ENCODE data around the gene ECE2.
A peak's percentile ranks its signal among the peaks of the same experiment; 100 is the strongest.

The ECE2 gene

GRCh38 chr3:184272269-184272668 lies 3.6 kb upstream of the ECE2 start:
- no peak for DNase-seq

- no peak for DNase-seq
Measured at GRCh38 chr3:184275381-184275701, 481 bp upstream of the ECE2 start.

GRCh38 chr3:184277366-184277765 lies 1.5 kb downstream of the ECE2 start:
- DNase-seq = no peak

- DNase-seq = no peak
Measured at GRCh38 chr3:184282941-184283340, 7.1 kb downstream of the ECE2 start.

GRCh38 chr3:184283681-184284080 lies 7.9 kb downstream of the ECE2 start:
- no peak for DNase-seq

- DNase-seq = peak; percentile 55
Measured at GRCh38 chr3:184284696-184285095, 8.9 kb downstream of the ECE2 start.

GRCh38 chr3:184289426-184289938 lies 13.7 kb downstream of the ECE2 start:
- peak; percentile 18 for DNase-seq

GRCh38 chr3:184290331-184290730 lies 14.5 kb downstream of the ECE2 start:
- DNase-seq = no peak

- DNase-seq = no peak
Measured at GRCh38 chr3:184291044-184291737, 15.4 kb downstream of the ECE2 start.

GRCh38 chr3:184291738-184292445 lies 16.1 kb downstream of the ECE2 start:
- DNase-seq = no peak

GRCh38 chr3:184295771-184296170 lies 19.9 kb downstream of the ECE2 start:
- DNase-seq = no peak

- DNase-seq = no peak
Measured at GRCh38 chr3:184296616-184297015, 20.8 kb downstream of the ECE2 start.

- peak; percentile 97 for DNase-seq
Measured at GRCh38 chr3:184298759-184299487, 23.1 kb downstream of the ECE2 start, which contains the start of gene PSMD2. Gene PSMD2, plus strand, starts transcription at chr3:184299241. Its CDS starts 26 bp downstream, at chr3:184299267.

- DNase-seq = no peak
Measured at GRCh38 chr3:184299488-184300377, 23.9 kb downstream of the ECE2 start.

GRCh38 chr3:184300378-184300720 lies 24.5 kb downstream of the ECE2 start:
- DNase-seq = no peak

- DNase-seq = no peak
Measured at GRCh38 chr3:184305577-184305976, 29.8 kb downstream of the ECE2 start.

- DNase-seq = no peak
Measured at GRCh38 chr3:184306341-184306972, 30.6 kb downstream of the ECE2 start.

GRCh38 chr3:184307915-184308314 lies 32.1 kb downstream of the ECE2 start:
- DNase-seq = no peak

- no peak for DNase-seq
Measured at GRCh38 chr3:184308744-184309143, 32.9 kb downstream of the ECE2 start.

- DNase-seq = no peak
Measured at GRCh38 chr3:184311633-184312032, 35.8 kb downstream of the ECE2 start.

- peak; percentile 89 for DNase-seq
Measured at GRCh38 chr3:184314363-184314699, 38.5 kb downstream of the ECE2 start, which contains the start of gene EIF4G1. Gene EIF4G1, plus strand, starts transcription at chr3:184314606. Its CDS starts 1,191 bp downstream, at chr3:184315797.

All from midbrain (tissue), 1 donor.